Left renal cortex interstitium (tissue), 4 donors: Measurements from ENCODE around the gene JMJD1C. TPM values are rescaled to one million over a fixed set of nuclear protein-coding genes. Genes with fewer than 3 reads are reported as not detected.
"Not testable (repeated sequence)": the region's sequence is repeated elsewhere in the genome, so short reads cannot be mapped to it uniquely, and the experiment has no call there.

Experiments
- DNase-seq, 4 donors: peaks; one replicate each; pipeline ENCODE4 v3.0.0-alpha.2; 2013; ENCODE audit warnings: low read depth in 4 of 4, low spot score in 2 of 4, missing footprints in 1 of 4
- polyA plus RNA-seq, 4 donors: library from polyadenylated mRNA; unstranded; fragments of 120-200 nt; gene quantifications; one replicate each; pipeline ENCODE4 v1.2.1, GENCODE V29; 2013; ENCODE audit not compliant: insufficient read length in 4 of 4

JMJD1C gene
- polyA plus RNA-seq, 4 donors = 89.4 to 118 (median 98.6) TPM

GRCh38 chr10:63199716-63200115 lies 266.1 kb downstream of the JMJD1C start:
- no peak for DNase-seq

DNA sequence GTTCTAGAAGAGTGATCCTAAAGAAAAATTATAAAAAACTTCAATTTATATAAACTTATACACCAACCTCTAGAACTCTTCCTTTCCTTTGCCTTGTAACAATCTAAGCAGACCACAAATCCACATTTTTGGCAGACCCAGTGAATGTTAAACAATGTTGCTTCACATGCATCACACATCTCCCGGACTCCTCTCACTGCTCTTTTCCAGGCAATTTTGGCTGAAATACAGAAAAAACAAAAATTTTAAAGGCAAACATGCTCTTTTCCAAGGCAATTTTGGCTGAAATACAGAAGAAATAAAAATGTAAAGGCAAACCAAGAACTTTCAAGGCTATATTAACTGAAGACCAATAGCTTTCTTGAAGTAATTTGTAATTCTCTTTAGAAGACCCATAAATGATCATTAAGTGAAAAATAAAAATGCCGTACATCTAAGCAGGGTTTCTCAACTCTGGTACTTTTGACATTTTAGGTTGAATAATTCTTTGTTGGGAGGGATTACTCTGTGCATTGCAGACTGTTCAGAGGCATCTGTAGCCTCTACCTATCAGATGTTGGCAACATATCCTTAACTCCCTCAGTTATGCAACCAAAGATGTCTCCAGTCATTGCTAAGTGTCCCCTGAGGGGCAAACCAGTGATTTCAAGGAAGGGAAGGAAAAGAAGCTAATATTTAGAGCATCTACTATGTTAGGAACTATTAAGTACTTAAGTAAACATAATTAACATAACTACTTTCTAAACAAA lies 268.3 kb downstream of the JMJD1C start:
- peak in 1 of 4 donors; percentile 36 for DNase-seq

- DNase-seq = no peak
Observed at GRCh38 chr10:63192826-63193225, 273.0 kb downstream of the JMJD1C start.

DNA sequence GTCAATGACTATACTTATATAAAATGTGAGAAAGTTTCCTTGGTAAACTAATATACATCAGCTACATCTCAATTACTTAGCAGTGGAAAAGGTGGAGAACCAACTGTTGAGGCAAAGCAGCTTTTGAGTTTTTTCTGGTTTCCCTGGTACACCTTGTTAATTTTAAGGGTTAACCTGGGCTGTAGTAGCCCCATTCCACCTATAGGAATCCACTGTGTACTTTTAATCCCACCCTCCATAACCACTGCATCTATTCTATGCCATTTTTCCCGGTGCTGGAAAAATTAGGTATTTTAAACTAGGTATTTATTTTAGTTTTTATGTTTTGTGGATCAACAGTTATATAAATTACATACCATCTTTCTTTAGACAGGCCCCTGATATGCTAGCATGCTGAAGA lies 290.2 kb downstream of the JMJD1C start:
- DNase-seq = no peak

GRCh38 chr10:63173468-63174232 lies 292.1 kb downstream of the JMJD1C start:
- DNase-seq = no peak

GRCh38 chr10:63171926-63172325 lies 293.9 kb downstream of the JMJD1C start:
- no peak for DNase-seq

GRCh38 chr10:63171255-63171855 lies 294.4 kb downstream of the JMJD1C start:
- no peak for DNase-seq

- no peak for DNase-seq
Observed at GRCh38 chr10:63169624-63170023, 296.2 kb downstream of the JMJD1C start.

- DNase-seq = no peak
Observed at GRCh38 chr10:63168821-63169462, 296.8 kb downstream of the JMJD1C start.

GRCh38 chr10:63166742-63167258 lies 299.0 kb downstream of the JMJD1C start:
- peak; percentile 37 to 68 (median 58) for DNase-seq

DNA sequence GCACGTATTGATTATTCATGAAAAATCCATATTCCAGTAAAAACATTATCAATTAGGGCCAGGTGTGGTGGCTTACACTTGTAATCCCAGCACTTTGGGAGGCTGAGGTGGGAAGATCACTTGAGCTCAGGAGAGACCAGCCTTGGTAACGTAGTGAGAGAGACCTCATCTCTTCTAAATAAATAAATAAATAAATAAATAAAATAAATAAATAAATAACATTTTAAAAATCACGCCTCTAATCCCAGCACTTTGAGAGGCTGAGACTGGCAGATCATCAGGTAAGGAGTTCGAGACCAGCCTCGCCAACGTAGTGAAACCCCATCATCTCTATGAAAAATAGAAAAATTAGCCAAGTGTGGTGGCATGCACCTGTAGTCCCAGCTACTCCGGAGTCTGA lies 300.5 kb downstream of the JMJD1C start:
- DNase-seq = no peak

DNA sequence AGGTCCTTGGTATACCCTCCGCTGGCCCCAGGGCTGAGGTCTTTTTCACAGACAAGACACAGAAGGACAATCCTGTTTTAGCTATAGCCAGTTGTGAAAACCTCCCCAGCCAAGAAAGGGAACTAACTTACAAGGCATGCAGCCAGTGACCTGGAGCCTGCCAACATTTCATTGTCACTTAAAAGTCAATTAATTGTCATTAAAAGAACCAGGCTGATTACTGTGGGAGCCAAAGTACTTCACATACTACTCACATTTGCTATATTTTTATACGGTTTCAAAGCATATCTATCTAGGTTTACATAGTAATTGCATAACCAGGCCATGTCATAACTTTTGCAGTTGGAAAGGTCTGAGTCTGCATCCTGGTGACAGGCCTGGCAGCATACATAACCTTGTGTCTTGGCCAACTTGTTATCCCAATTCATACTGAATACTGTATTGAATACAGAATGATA lies 301.6 kb downstream of the JMJD1C start:
- DNase-seq = no peak

GRCh38 chr10:63161592-63161991 lies 304.2 kb downstream of the JMJD1C start:
- DNase-seq = no peak

DNA sequence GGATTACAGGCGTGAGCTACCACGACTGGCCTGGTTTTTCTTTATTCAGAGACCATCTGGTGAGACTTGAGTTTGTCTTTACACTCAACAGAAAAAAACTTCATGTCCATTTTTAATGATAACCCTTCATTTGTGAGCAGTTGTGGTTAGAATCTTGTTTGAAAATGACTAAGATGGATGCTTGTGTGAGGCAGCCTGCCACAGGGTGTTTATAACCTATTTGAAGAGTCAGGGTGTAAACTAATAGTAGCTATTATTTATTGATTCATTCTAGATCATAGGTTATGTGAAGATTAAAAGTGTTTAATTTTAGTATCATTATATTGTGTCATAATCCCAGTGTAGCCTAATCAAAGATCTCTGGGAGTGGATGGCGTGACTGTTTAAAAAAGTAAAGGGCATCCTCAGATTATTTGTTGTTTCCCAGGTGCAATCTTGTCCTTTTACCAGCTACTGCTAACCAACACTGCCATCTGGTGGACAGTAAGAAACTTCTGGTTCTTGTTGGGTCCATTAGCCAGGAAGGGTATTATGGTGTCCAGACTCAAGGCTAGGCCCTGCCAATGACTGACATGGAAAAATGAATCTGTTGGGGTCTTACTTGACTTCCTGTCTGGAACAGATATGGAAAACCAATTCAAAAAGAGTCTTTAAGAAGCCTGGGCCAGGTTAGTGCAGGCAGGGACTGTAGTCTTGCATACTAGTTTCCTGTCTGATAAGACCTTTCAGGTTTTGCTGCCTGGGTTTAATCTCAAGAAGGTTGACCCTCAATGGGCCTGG lies 307.7 kb downstream of the JMJD1C start:
- peak; percentile 47 to 78 (median 56) for DNase-seq

GRCh38 chr10:63156236-63156635 lies 309.5 kb downstream of the JMJD1C start:
- no peak for DNase-seq

GRCh38 chr10:63155388-63156020 lies 310.3 kb downstream of the JMJD1C start:
- no peak for DNase-seq

DNA sequence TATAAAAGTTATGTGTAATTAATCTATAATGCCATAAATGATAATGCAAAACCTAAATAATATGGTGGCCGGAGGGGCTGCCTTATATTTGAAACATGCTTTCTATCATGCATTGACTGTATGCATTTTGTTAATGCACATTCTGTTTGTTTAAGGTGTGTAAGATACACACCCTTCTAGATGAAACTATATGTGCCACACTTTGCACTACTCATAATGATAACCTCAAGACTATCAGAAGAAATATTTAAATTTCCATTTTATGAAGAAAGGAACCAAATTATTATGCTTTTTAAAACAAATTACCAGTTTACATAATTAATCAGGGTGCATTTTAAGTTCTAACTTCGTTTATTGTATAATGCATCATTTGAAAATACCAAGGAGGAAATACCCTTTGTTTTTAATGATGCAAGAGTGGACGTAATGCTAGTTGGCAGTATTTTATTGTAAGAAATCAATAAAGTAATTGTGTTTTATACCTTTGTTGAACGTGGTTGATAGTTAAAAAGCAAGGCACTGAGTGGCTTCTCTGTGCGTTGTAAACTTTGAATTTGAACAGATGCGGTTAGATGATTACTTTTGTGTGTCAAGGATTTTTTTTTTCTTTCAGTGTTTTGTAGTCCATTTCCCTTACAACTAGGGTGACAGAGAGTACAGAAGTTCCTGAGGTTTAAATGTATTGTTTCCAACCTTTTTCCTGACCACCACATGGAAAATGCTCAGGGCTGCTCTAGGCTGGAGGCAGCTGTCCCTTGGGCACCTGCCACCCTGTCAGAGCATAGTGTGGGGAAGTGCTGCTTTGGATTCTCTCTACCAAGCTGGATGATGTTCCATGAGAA lies 311.0 kb downstream of the JMJD1C start:
- no peak for DNase-seq

GRCh38 chr10:63153868-63154545 lies 311.8 kb downstream of the JMJD1C start:
- DNase-seq = not testable (repeated sequence)
